ENCODE data around the gene DEPDC5.

DNA sequence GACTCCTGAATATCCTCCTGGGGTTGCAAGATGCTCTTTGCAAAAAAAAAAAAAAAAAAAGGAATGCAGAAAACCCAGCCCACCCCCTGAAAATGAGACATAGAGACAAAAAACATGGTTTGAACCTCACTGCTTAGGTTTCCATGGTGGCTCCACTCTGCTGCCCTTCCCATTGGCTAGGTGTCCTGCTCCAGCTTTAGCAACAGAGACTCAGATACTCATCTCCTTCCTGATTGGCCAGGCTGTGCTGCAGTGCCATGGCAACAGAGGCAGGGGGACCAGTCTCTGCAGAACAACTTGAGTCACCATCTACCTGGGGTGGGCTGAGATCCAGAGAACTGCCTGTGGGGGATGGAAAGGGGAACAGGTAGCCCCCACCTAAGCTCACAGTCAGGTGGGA lies 173.2 kb downstream of the DEPDC5 start:
- TF ChIP-seq, protein P1, sequence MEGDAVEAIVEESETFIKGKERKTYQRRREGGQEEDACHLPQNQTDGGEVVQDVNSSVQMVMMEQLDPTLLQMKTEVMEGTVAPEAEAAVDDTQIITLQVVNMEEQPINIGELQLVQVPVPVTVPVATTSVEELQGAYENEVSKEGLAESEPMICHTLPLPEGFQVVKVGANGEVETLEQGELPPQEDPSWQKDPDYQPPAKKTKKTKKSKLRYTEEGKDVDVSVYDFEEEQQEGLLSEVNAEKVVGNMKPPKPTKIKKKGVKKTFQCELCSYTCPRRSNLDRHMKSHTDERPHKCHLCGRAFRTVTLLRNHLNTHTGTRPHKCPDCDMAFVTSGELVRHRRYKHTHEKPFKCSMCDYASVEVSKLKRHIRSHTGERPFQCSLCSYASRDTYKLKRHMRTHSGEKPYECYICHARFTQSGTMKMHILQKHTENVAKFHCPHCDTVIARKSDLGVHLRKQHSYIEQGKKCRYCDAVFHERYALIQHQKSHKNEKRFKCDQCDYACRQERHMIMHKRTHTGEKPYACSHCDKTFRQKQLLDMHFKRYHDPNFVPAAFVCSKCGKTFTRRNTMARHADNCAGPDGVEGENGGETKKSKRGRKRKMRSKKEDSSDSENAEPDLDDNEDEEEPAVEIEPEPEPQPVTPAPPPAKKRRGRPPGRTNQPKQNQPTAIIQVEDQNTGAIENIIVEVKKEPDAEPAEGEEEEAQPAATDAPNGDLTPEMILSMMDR (IDR thresholded peaks at IDR 0.05), result no peak
- no peak for TF ChIP-seq POLR2A (IDR thresholded peaks at IDR 0.05)
